Measurements from ENCODE around the gene TPH1. TPM values are rescaled to one million over a fixed set of nuclear protein-coding genes. Genes with fewer than 3 reads are reported as not detected.
A peak's percentile ranks its signal among the peaks of the same experiment; 100 is the strongest.

The TPH1 gene
- total and polyA plus RNA-seq, 4 donors = 0.46 to 0.99 (median 0.63) TPM

- Histone ChIP-seq H3K27me3 (ENCODE audit: control insufficient read depth, insufficient read depth, low read length) (no peaks in the 10 kb centered on the region), H3K27ac (ENCODE audit: low read depth, low read length) (no peak overlapping the region), H3K9me3 (ENCODE audit: control insufficient read depth, insufficient read depth, low read length) (no peaks in the 10 kb centered on the region), H3K36me3 (ENCODE audit: control insufficient read depth, insufficient read depth, low read length) (no peaks in the 10 kb centered on the region), H3K4me1 (ENCODE audit: control insufficient read depth, insufficient read depth, low read length) (peaks cover 2% of the 10 kb centered on the region), H3K4me3 (ENCODE audit: low read depth, low read length) (no peak overlapping the region)
- no CpG with 5 or more reads among the region's 2 CpGs for WGBS (ENCODE audit: insufficient coverage)
- no peak for DNase-seq (ENCODE audit: low read depth in 4 of 6, low spot score in 6 of 6)
These were observed 21.3 kb upstream of the TPH1 start for GRCh38 chr11:18067372-18067771.

- no peak for DNase-seq (ENCODE audit: low read depth in 4 of 6, low spot score in 6 of 6)
- H3K27ac ChIP-seq (ENCODE audit: low read depth, low read length) = no peak overlapping the region
- no peaks in the 10 kb centered on the region for H3K36me3 ChIP-seq (ENCODE audit: control insufficient read depth, insufficient read depth, low read length)
- H3K9me3 ChIP-seq (ENCODE audit: control insufficient read depth, insufficient read depth, low read length) = no peaks in the 10 kb centered on the region
- no peaks in the 10 kb centered on the region for H3K27me3 ChIP-seq (ENCODE audit: control insufficient read depth, insufficient read depth, low read length)
- WGBS (ENCODE audit: insufficient coverage) = no CpG with 5 or more reads among the region's 2 CpGs
- H3K4me1 ChIP-seq (ENCODE audit: control insufficient read depth, insufficient read depth, low read length) = peaks cover 2% of the 10 kb centered on the region
- no peak overlapping the region for H3K4me3 ChIP-seq (ENCODE audit: low read depth, low read length)
These were observed 20.6 kb upstream of the TPH1 start for GRCh38 chr11:18066626-18067025.

DNA sequence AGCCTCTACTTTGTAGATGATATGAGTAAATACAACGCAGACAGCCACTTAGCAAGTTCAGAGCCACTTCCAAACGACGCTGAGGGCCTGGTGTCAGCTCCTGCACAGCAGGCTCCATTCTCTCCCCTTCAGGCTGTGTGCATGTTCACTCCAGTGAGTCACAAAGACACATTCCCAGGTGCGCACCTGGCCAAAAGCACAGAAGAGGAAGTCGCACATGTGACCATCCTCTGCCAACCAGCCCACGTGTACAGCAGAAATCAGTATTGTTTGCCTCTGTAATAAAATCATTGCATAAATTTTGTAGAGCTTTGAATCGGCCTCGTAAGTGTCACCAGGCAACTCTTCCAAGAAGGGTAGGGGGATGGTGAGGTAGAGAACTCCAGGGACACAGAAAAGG is 19.5 kb upstream of the TPH1 start:
- no peaks in the 10 kb centered on the region for H3K36me3 ChIP-seq (ENCODE audit: control insufficient read depth, insufficient read depth, low read length)
- H3K9me3 ChIP-seq (ENCODE audit: control insufficient read depth, insufficient read depth, low read length) = no peaks in the 10 kb centered on the region
- H3K27me3 ChIP-seq (ENCODE audit: control insufficient read depth, insufficient read depth, low read length) = no peaks in the 10 kb centered on the region
- H3K27ac ChIP-seq (ENCODE audit: low read depth, low read length) = no peak overlapping the region
- peaks cover 2% of the 10 kb centered on the region for H3K4me1 ChIP-seq (ENCODE audit: control insufficient read depth, insufficient read depth, low read length)
- no peak overlapping the region for H3K4me3 ChIP-seq (ENCODE audit: low read depth, low read length)
- 65% methylated on average over 8 of the region's 8 CpGs for WGBS (ENCODE audit: insufficient coverage)
- DNase-seq (ENCODE audit: low read depth in 4 of 6, low spot score in 6 of 6) = peak in 1 of 6 donors; percentile 3

- Histone ChIP-seq H3K4me3 (ENCODE audit: low read depth, low read length) (no peak overlapping the region), H3K4me1 (ENCODE audit: control insufficient read depth, insufficient read depth, low read length) (peaks cover 2% of the 10 kb centered on the region), H3K27me3 (ENCODE audit: control insufficient read depth, insufficient read depth, low read length) (no peaks in the 10 kb centered on the region), H3K27ac (ENCODE audit: low read depth, low read length) (no peak overlapping the region), H3K9me3 (ENCODE audit: control insufficient read depth, insufficient read depth, low read length) (no peaks in the 10 kb centered on the region), H3K36me3 (ENCODE audit: control insufficient read depth, insufficient read depth, low read length) (no peaks in the 10 kb centered on the region)
- peak in 1 of 6 donors; percentile 81 for DNase-seq (ENCODE audit: low read depth in 4 of 6, low spot score in 6 of 6)
- WGBS (ENCODE audit: insufficient coverage) = 40% methylated on average over 2 of the region's 7 CpGs
These were observed 18.5 kb upstream of the TPH1 start for GRCh38 chr11:18064450-18065054.

GRCh38 chr11:18063862-18064434 is 17.9 kb upstream of the TPH1 start:
- Histone ChIP-seq H3K9me3 (ENCODE audit: control insufficient read depth, insufficient read depth, low read length) (no peaks in the 10 kb centered on the region), H3K27me3 (ENCODE audit: control insufficient read depth, insufficient read depth, low read length) (no peaks in the 10 kb centered on the region), H3K27ac (ENCODE audit: low read depth, low read length) (no peak overlapping the region), H3K36me3 (ENCODE audit: control insufficient read depth, insufficient read depth, low read length) (no peaks in the 10 kb centered on the region), H3K4me1 (ENCODE audit: control insufficient read depth, insufficient read depth, low read length) (peaks cover 2% of the 10 kb centered on the region), H3K4me3 (ENCODE audit: low read depth, low read length) (no peak overlapping the region)
- WGBS (ENCODE audit: insufficient coverage) = 83% methylated on average over 2 of the region's 4 CpGs
- DNase-seq (ENCODE audit: low read depth in 4 of 6, low spot score in 6 of 6) = peak in 2 of 6 donors; percentile 25 to 58

DNA sequence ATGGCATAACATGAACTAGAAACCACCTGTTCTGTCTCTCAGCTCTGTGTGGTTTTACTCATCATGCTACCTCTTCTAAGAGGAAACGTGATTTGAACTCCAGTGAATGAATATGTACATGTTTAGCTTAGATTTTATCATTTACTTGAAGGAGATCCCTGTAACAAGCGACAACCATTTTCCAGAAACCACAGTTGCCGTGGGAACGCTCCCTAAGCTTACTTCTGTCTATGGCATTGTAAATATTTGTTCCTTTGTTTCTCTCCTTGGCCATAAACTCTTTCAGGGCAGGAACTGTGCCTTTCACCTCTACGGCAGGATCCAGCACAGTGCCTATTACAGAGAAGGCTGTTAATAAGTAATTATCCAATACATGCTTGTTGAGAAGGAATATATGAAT is 17.1 kb upstream of the TPH1 start:
- Histone ChIP-seq H3K27ac (ENCODE audit: low read depth, low read length) (no peak overlapping the region), H3K36me3 (ENCODE audit: control insufficient read depth, insufficient read depth, low read length) (no peaks in the 10 kb centered on the region), H3K9me3 (ENCODE audit: control insufficient read depth, insufficient read depth, low read length) (no peaks in the 10 kb centered on the region), H3K4me1 (ENCODE audit: control insufficient read depth, insufficient read depth, low read length) (peaks cover 2% of the 10 kb centered on the region), H3K27me3 (ENCODE audit: control insufficient read depth, insufficient read depth, low read length) (no peaks in the 10 kb centered on the region), H3K4me3 (ENCODE audit: low read depth, low read length) (no peak overlapping the region)
- WGBS (ENCODE audit: insufficient coverage) = no CpG with 5 or more reads among the region's 5 CpGs
- DNase-seq (ENCODE audit: low read depth in 4 of 6, low spot score in 6 of 6) = peak in 1 of 6 donors; percentile 12

DNA sequence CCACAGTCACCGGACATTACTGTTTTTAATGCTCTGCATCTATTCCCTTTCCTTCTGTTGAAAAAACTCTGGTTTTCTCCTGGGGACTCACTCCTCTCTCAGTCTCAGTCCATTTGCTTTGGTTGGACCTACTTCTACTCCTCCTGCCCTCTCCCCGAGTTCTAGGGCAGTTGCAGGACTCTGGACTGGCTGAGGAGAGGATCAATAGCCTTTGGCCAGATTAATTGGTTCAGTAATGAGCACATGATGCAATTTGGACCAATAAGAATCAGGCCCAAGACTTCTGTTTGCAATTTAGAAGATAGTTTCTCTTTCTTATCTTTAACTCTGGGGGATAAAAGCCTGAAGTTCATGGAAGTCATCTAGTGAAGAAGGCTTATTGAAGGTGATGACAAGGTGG is 15.3 kb upstream of the TPH1 start:
- no CpG with 5 or more reads among the region's 2 CpGs for WGBS (ENCODE audit: insufficient coverage)

GRCh38 chr11:18056561-18057181 is 10.6 kb upstream of the TPH1 start:
- Histone ChIP-seq H3K4me3 (ENCODE audit: low read depth, low read length) (no peak overlapping the region), H3K36me3 (ENCODE audit: control insufficient read depth, insufficient read depth, low read length) (no peaks in the 10 kb centered on the region), H3K9me3 (ENCODE audit: control insufficient read depth, insufficient read depth, low read length) (no peaks in the 10 kb centered on the region), H3K27me3 (ENCODE audit: control insufficient read depth, insufficient read depth, low read length) (no peaks in the 10 kb centered on the region), H3K4me1 (ENCODE audit: control insufficient read depth, insufficient read depth, low read length) (no peaks in the 10 kb centered on the region), H3K27ac (ENCODE audit: low read depth, low read length) (no peak overlapping the region)
- no peak for DNase-seq (ENCODE audit: low read depth in 4 of 6, low spot score in 6 of 6)
- WGBS (ENCODE audit: insufficient coverage) = no CpG with 5 or more reads among the region's 1 CpG

More for the DNA sequence above, 15.3 kb upstream of the TPH1 start:
- no peak overlapping the region for H3K4me3 ChIP-seq (ENCODE audit: low read depth, low read length)
- peaks cover 2% of the 10 kb centered on the region for H3K4me1 ChIP-seq (ENCODE audit: control insufficient read depth, insufficient read depth, low read length)
- no peaks in the 10 kb centered on the region for H3K36me3 ChIP-seq (ENCODE audit: control insufficient read depth, insufficient read depth, low read length)
- H3K27ac ChIP-seq (ENCODE audit: low read depth, low read length) = no peak overlapping the region
- DNase-seq (ENCODE audit: low read depth in 4 of 6, low spot score in 6 of 6) = no peak
- H3K9me3 ChIP-seq (ENCODE audit: control insufficient read depth, insufficient read depth, low read length) = no peaks in the 10 kb centered on the region
- no peaks in the 10 kb centered on the region for H3K27me3 ChIP-seq (ENCODE audit: control insufficient read depth, insufficient read depth, low read length)

- Histone ChIP-seq H3K36me3 (ENCODE audit: control insufficient read depth, insufficient read depth, low read length) (no peaks in the 10 kb centered on the region), H3K4me1 (ENCODE audit: control insufficient read depth, insufficient read depth, low read length) (no peaks in the 10 kb centered on the region), H3K27ac (ENCODE audit: low read depth, low read length) (no peak overlapping the region), H3K9me3 (ENCODE audit: control insufficient read depth, insufficient read depth, low read length) (no peaks in the 10 kb centered on the region), H3K4me3 (ENCODE audit: low read depth, low read length) (no peak overlapping the region), H3K27me3 (ENCODE audit: control insufficient read depth, insufficient read depth, low read length) (no peaks in the 10 kb centered on the region)
- WGBS (ENCODE audit: insufficient coverage) = 87% methylated on average over 10 of the region's 10 CpGs
- DNase-seq (ENCODE audit: low read depth in 4 of 6, low spot score in 6 of 6) = no peak
These were observed 8.5 kb upstream of the TPH1 start for GRCh38 chr11:18054511-18055103.

Data from spinal cord (tissue), 10 donors.